ENCODE results near the gene KHK.
A peak's percentile ranks its signal among the peaks of the same experiment; 100 is the strongest.

The KHK gene

GRCh38 chr2:27134781-27135477 is 48.4 kb downstream of the KHK start:
- Histone ChIP-seq H3K27ac (ENCODE audit: insufficient read depth, low read length, poor library complexity, severe bottlenecking) (no peak overlapping the region), H3K27me3 (replicated peaks; ENCODE audit: control insufficient read depth, insufficient read depth, low read length, poor library complexity, severe bottlenecking) (no peaks in the 10 kb centered on the region), H3K36me3 (ENCODE audit: control insufficient read depth, insufficient read depth, low read length) (peaks cover 17% of the 10 kb centered on the region), H3K4me3 (ENCODE audit: insufficient read depth, low read depth, low read length, poor library complexity, severe bottlenecking) (peak overlapping the region; percentile 99), H3K9me3 (ENCODE audit: control insufficient read depth, low read length) (no peaks in the 10 kb centered on the region), H3K4me1 (ENCODE audit: control insufficient read depth, insufficient read depth, low read length, poor library complexity, severe bottlenecking) (peaks cover 13% of the 10 kb centered on the region)
- no peak for DNase-seq

GRCh38 chr2:27135478-27135955 is 48.9 kb downstream of the KHK start:
- H3K4me1 ChIP-seq (ENCODE audit: control insufficient read depth, insufficient read depth, low read length, poor library complexity, severe bottlenecking) = peaks cover 13% of the 10 kb centered on the region
- no peaks in the 10 kb centered on the region for H3K27me3 ChIP-seq (replicated peaks; ENCODE audit: control insufficient read depth, insufficient read depth, low read length, poor library complexity, severe bottlenecking)
- H3K36me3 ChIP-seq (ENCODE audit: control insufficient read depth, insufficient read depth, low read length) = peaks cover 11% of the 10 kb centered on the region
- no peak for DNase-seq
- no peak overlapping the region for H3K4me3 ChIP-seq (ENCODE audit: insufficient read depth, low read depth, low read length, poor library complexity, severe bottlenecking)
- no peaks in the 10 kb centered on the region for H3K9me3 ChIP-seq (ENCODE audit: control insufficient read depth, low read length)
- no peak overlapping the region for H3K27ac ChIP-seq (ENCODE audit: insufficient read depth, low read length, poor library complexity, severe bottlenecking)

- no peaks in the 10 kb centered on the region for H3K9me3 ChIP-seq (ENCODE audit: control insufficient read depth, low read length)
- no peaks in the 10 kb centered on the region for H3K27me3 ChIP-seq (replicated peaks; ENCODE audit: control insufficient read depth, insufficient read depth, low read length, poor library complexity, severe bottlenecking)
- H3K36me3 ChIP-seq (ENCODE audit: control insufficient read depth, insufficient read depth, low read length) = peaks cover 8% of the 10 kb centered on the region
- DNase-seq = no peak
- H3K4me3 ChIP-seq (ENCODE audit: insufficient read depth, low read depth, low read length, poor library complexity, severe bottlenecking) = no peak overlapping the region
- H3K27ac ChIP-seq (ENCODE audit: insufficient read depth, low read length, poor library complexity, severe bottlenecking) = no peak overlapping the region
- peaks cover 13% of the 10 kb centered on the region for H3K4me1 ChIP-seq (ENCODE audit: control insufficient read depth, insufficient read depth, low read length, poor library complexity, severe bottlenecking)
Measured at GRCh38 chr2:27136751-27137150, 50.2 kb downstream of the KHK start.

GRCh38 chr2:27137322-27137935 is 50.9 kb downstream of the KHK start:
- no peak for DNase-seq
- Histone ChIP-seq H3K36me3 (ENCODE audit: control insufficient read depth, insufficient read depth, low read length) (peaks cover 2% of the 10 kb centered on the region), H3K27ac (ENCODE audit: insufficient read depth, low read length, poor library complexity, severe bottlenecking) (no peak overlapping the region), H3K4me1 (ENCODE audit: control insufficient read depth, insufficient read depth, low read length, poor library complexity, severe bottlenecking) (peaks cover 13% of the 10 kb centered on the region), H3K9me3 (ENCODE audit: control insufficient read depth, low read length) (no peaks in the 10 kb centered on the region), H3K4me3 (ENCODE audit: insufficient read depth, low read depth, low read length, poor library complexity, severe bottlenecking) (no peak overlapping the region), H3K27me3 (replicated peaks; ENCODE audit: control insufficient read depth, insufficient read depth, low read length, poor library complexity, severe bottlenecking) (no peaks in the 10 kb centered on the region)

- Histone ChIP-seq H3K9me3 (ENCODE audit: control insufficient read depth, low read length) (no peaks in the 10 kb centered on the region), H3K36me3 (ENCODE audit: control insufficient read depth, insufficient read depth, low read length) (no peaks in the 10 kb centered on the region), H3K4me1 (ENCODE audit: control insufficient read depth, insufficient read depth, low read length, poor library complexity, severe bottlenecking) (peaks cover 9% of the 10 kb centered on the region), H3K4me3 (ENCODE audit: insufficient read depth, low read depth, low read length, poor library complexity, severe bottlenecking) (no peak overlapping the region), H3K27me3 (replicated peaks; ENCODE audit: control insufficient read depth, insufficient read depth, low read length, poor library complexity, severe bottlenecking) (no peaks in the 10 kb centered on the region), H3K27ac (ENCODE audit: insufficient read depth, low read length, poor library complexity, severe bottlenecking) (no peak overlapping the region)
- no peak for DNase-seq
Measured at GRCh38 chr2:27138111-27138510, 51.5 kb downstream of the KHK start.

- Histone ChIP-seq H3K9me3 (ENCODE audit: control insufficient read depth, low read length) (no peaks in the 10 kb centered on the region), H3K27ac (ENCODE audit: insufficient read depth, low read length, poor library complexity, severe bottlenecking) (no peak within 1 kb of the TSS)
- DNase-seq = no peak
Measured at GRCh38 chr2:27139310-27139709, 52.7 kb downstream of the KHK start, which contains the start of gene PRR30. PRR30 (minus strand) TSS chr2:27139410; CDS start chr2:27138329, 1,081 bp downstream.

GRCh38 chr2:27143285-27143684 is 56.7 kb downstream of the KHK start:
- Histone ChIP-seq H3K27ac (ENCODE audit: insufficient read depth, low read length, poor library complexity, severe bottlenecking) (no peak overlapping the region), H3K27me3 (replicated peaks; ENCODE audit: control insufficient read depth, insufficient read depth, low read length, poor library complexity, severe bottlenecking) (no peaks in the 10 kb centered on the region), H3K4me1 (ENCODE audit: control insufficient read depth, insufficient read depth, low read length, poor library complexity, severe bottlenecking) (no peaks in the 10 kb centered on the region), H3K9me3 (ENCODE audit: control insufficient read depth, low read length) (no peaks in the 10 kb centered on the region), H3K4me3 (ENCODE audit: insufficient read depth, low read depth, low read length, poor library complexity, severe bottlenecking) (no peak overlapping the region), H3K36me3 (ENCODE audit: control insufficient read depth, insufficient read depth, low read length) (no peaks in the 10 kb centered on the region)
- no peak for DNase-seq

More at GRCh38 chr2:27139310-27139709, 52.7 kb downstream of the KHK start, which contains the start of gene PRR30:
- no peak within 1 kb of the TSS for H3K4me3 ChIP-seq (ENCODE audit: insufficient read depth, low read depth, low read length, poor library complexity, severe bottlenecking)
- no peaks in the 10 kb centered on the region for H3K27me3 ChIP-seq (replicated peaks; ENCODE audit: control insufficient read depth, insufficient read depth, low read length, poor library complexity, severe bottlenecking)
- H3K4me1 ChIP-seq (ENCODE audit: control insufficient read depth, insufficient read depth, low read length, poor library complexity, severe bottlenecking) = no peaks in the 10 kb centered on the region
- H3K36me3 ChIP-seq (ENCODE audit: control insufficient read depth, insufficient read depth, low read length) = no peaks in the 10 kb centered on the region

GRCh38 chr2:27145682-27146081 is 59.1 kb downstream of the KHK start:
- H3K27me3 ChIP-seq (replicated peaks; ENCODE audit: control insufficient read depth, insufficient read depth, low read length, poor library complexity, severe bottlenecking) = peaks cover 3% of the 10 kb centered on the region
- no peak for DNase-seq
- H3K9me3 ChIP-seq (ENCODE audit: control insufficient read depth, low read length) = no peaks in the 10 kb centered on the region
- H3K4me3 ChIP-seq (ENCODE audit: insufficient read depth, low read depth, low read length, poor library complexity, severe bottlenecking) = no peak overlapping the region
- H3K36me3 ChIP-seq (ENCODE audit: control insufficient read depth, insufficient read depth, low read length) = no peaks in the 10 kb centered on the region
- H3K4me1 ChIP-seq (ENCODE audit: control insufficient read depth, insufficient read depth, low read length, poor library complexity, severe bottlenecking) = no peaks in the 10 kb centered on the region
- no peak overlapping the region for H3K27ac ChIP-seq (ENCODE audit: insufficient read depth, low read length, poor library complexity, severe bottlenecking)

- no peak overlapping the region for H3K27ac ChIP-seq (ENCODE audit: insufficient read depth, low read length, poor library complexity, severe bottlenecking)
- H3K9me3 ChIP-seq (ENCODE audit: control insufficient read depth, low read length) = no peaks in the 10 kb centered on the region
- H3K27me3 ChIP-seq (replicated peaks; ENCODE audit: control insufficient read depth, insufficient read depth, low read length, poor library complexity, severe bottlenecking) = peaks cover 3% of the 10 kb centered on the region
- DNase-seq = no peak
- H3K4me3 ChIP-seq (ENCODE audit: insufficient read depth, low read depth, low read length, poor library complexity, severe bottlenecking) = no peak overlapping the region
- H3K36me3 ChIP-seq (ENCODE audit: control insufficient read depth, insufficient read depth, low read length) = no peaks in the 10 kb centered on the region
- H3K4me1 ChIP-seq (ENCODE audit: control insufficient read depth, insufficient read depth, low read length, poor library complexity, severe bottlenecking) = no peaks in the 10 kb centered on the region
Measured at GRCh38 chr2:27147935-27148334, 61.4 kb downstream of the KHK start.

- Histone ChIP-seq H3K27me3 (replicated peaks; ENCODE audit: control insufficient read depth, insufficient read depth, low read length, poor library complexity, severe bottlenecking) (peaks cover 3% of the 10 kb centered on the region), H3K27ac (ENCODE audit: insufficient read depth, low read length, poor library complexity, severe bottlenecking) (no peak within 1 kb of the TSS), H3K4me1 (ENCODE audit: control insufficient read depth, insufficient read depth, low read length, poor library complexity, severe bottlenecking) (no peaks in the 10 kb centered on the region), H3K4me3 (ENCODE audit: insufficient read depth, low read depth, low read length, poor library complexity, severe bottlenecking) (no peak within 1 kb of the TSS), H3K9me3 (ENCODE audit: control insufficient read depth, low read length) (no peaks in the 10 kb centered on the region), H3K36me3 (ENCODE audit: control insufficient read depth, insufficient read depth, low read length) (no peaks in the 10 kb centered on the region)
- no peak for DNase-seq
Measured at GRCh38 chr2:27148801-27149439, 62.3 kb downstream of the KHK start, which contains the start of gene TCF23. TCF23 (plus strand) TSS chr2:27149004; CDS start chr2:27149134, 130 bp downstream.
